ENCODE data around the gene FBXO47. TPM values are rescaled to one million over a fixed set of nuclear protein-coding genes. Genes with fewer than 3 reads are reported as not detected.

FBXO47 gene
- polyA plus RNA-seq, 3 donors: not detected

- no peak overlapping the region for H2AFZ ChIP-seq (ENCODE audit: insufficient read depth, low read depth, low read length, poor library complexity, severe bottlenecking)
- no CpG with 5 or more reads among the region's 2 CpGs for WGBS (ENCODE audit: insufficient coverage)
- intact Hi-C loops (cut with micrococcal nuclease): no loop called here
- H3K36me3 Mint-ChIP-seq: no peaks in the 10 kb centered on the region
- H3K36me3 ChIP-seq (replicated peaks in 1 of 2; ENCODE audit: control insufficient read depth in 1 of 2, insufficient read depth in 2 of 2, low read length in 2 of 2): no peaks in the 10 kb centered on the region
- H3K4me3 ChIP-seq (replicated peaks in 1 of 3; ENCODE audit: low read depth in 2 of 3, low read length in 3 of 3): no peak overlapping the region
- H3K9me3 ChIP-seq (replicated peaks in 1 of 2; ENCODE audit: control insufficient read depth in 1 of 2, insufficient read depth in 1 of 2, low read length in 2 of 2): no peaks in the 10 kb centered on the region
- H3K4me1 Mint-ChIP-seq: peaks cover 13% of the 10 kb centered on the region
- no peak overlapping the region for H3K4me2 ChIP-seq (replicated peaks; ENCODE audit: extremely low read depth, low read length, poor library complexity, severe bottlenecking)
- H3K9me3 Mint-ChIP-seq: peaks cover 0 to 4% (median 0%) of the 10 kb centered on the region in 7 donors
- TF ChIP-seq, protein P1, sequence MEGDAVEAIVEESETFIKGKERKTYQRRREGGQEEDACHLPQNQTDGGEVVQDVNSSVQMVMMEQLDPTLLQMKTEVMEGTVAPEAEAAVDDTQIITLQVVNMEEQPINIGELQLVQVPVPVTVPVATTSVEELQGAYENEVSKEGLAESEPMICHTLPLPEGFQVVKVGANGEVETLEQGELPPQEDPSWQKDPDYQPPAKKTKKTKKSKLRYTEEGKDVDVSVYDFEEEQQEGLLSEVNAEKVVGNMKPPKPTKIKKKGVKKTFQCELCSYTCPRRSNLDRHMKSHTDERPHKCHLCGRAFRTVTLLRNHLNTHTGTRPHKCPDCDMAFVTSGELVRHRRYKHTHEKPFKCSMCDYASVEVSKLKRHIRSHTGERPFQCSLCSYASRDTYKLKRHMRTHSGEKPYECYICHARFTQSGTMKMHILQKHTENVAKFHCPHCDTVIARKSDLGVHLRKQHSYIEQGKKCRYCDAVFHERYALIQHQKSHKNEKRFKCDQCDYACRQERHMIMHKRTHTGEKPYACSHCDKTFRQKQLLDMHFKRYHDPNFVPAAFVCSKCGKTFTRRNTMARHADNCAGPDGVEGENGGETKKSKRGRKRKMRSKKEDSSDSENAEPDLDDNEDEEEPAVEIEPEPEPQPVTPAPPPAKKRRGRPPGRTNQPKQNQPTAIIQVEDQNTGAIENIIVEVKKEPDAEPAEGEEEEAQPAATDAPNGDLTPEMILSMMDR (IDR thresholded peaks at IDR 0.05): no peak
- no peak overlapping the region for H3K9ac ChIP-seq (ENCODE audit: insufficient read depth, low read length, poor library complexity, severe bottlenecking)
- H3K27ac Mint-ChIP-seq: no peak overlapping the region
- H3K79me2 ChIP-seq (ENCODE audit: insufficient read depth, low read length): no peaks in the 10 kb centered on the region
- H3K27ac ChIP-seq (ENCODE audit: low read depth in 1 of 2, low read length in 2 of 2): no peak overlapping the region
- H3K4me1 ChIP-seq (ENCODE audit: control insufficient read depth in 1 of 2, insufficient read depth in 2 of 2, low read length in 2 of 2): no peaks in the 10 kb centered on the region
- H3K27me3 Mint-ChIP-seq (ENCODE audit: low read depth in 3 of 3): peaks cover 0 to 4% (median 0%) of the 10 kb centered on the region in 3 donors
- no peak for DNase-seq
- H4K20me1 ChIP-seq (ENCODE audit: insufficient read depth, low read length): no peaks in the 10 kb centered on the region
- H3K27me3 ChIP-seq (ENCODE audit: control insufficient read depth in 2 of 2, insufficient read depth in 2 of 2, low read length in 2 of 2): no peaks in the 10 kb centered on the region
- no peak overlapping the region for H3K4me3 Mint-ChIP-seq
Measured at GRCh38 chr17:38947189-38947588, 20.0 kb downstream of the FBXO47 start.

DNA sequence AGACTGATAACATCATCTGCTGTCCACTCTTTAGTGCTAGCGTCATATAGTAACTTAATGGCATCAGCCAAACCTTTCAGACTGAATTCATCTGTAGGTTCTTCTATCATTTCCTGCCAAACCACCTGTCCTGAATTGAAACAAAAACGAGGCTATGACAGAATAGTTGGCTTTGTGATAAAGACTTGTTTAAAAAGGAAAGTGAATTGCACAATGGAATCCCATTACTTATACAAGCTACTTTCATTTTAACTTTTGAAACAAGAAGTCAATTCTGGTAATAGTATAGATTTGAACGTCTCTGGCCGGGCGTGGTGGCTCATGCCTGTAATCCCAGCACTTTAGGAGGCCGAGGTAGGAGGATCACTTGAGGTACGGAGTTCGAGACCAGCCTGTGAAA lies 23.6 kb downstream of the FBXO47 start:
- H3K4me3 ChIP-seq (replicated peaks in 1 of 3; ENCODE audit: low read depth in 2 of 3, low read length in 3 of 3): no peak overlapping the region
- H3K4me1 ChIP-seq (ENCODE audit: control insufficient read depth in 1 of 2, insufficient read depth in 2 of 2, low read length in 2 of 2): no peaks in the 10 kb centered on the region
- H3K4me3 Mint-ChIP-seq: no peak overlapping the region
- no peaks in the 10 kb centered on the region for H4K20me1 ChIP-seq (ENCODE audit: insufficient read depth, low read length)
- H3K9me3 ChIP-seq (replicated peaks in 1 of 2; ENCODE audit: control insufficient read depth in 1 of 2, insufficient read depth in 1 of 2, low read length in 2 of 2): no peaks in the 10 kb centered on the region
- H3K27me3 Mint-ChIP-seq (ENCODE audit: low read depth in 3 of 3): peaks cover 0 to 2% (median 0%) of the 10 kb centered on the region in 3 donors
- no peaks in the 10 kb centered on the region for H3K36me3 ChIP-seq (replicated peaks in 1 of 2; ENCODE audit: control insufficient read depth in 1 of 2, insufficient read depth in 2 of 2, low read length in 2 of 2)
- peak overlapping the region; percentile 24 for H3K4me2 ChIP-seq (replicated peaks; ENCODE audit: extremely low read depth, low read length, poor library complexity, severe bottlenecking)
- no peaks in the 10 kb centered on the region for H3K36me3 Mint-ChIP-seq
- no peaks in the 10 kb centered on the region for H3K27me3 ChIP-seq (ENCODE audit: control insufficient read depth in 2 of 2, insufficient read depth in 2 of 2, low read length in 2 of 2)
- no peak overlapping the region for H3K27ac ChIP-seq (ENCODE audit: low read depth in 1 of 2, low read length in 2 of 2)
- no CpG with 5 or more reads among the region's 8 CpGs for WGBS (ENCODE audit: insufficient coverage)
- peaks cover 0 to 4% (median 0%) of the 10 kb centered on the region in 7 donors for H3K9me3 Mint-ChIP-seq
- no peaks in the 10 kb centered on the region for H3K79me2 ChIP-seq (ENCODE audit: insufficient read depth, low read length)
- no peak overlapping the region for H3K27ac Mint-ChIP-seq
- DNase-seq: no peak
- intact Hi-C loops (cut with micrococcal nuclease): no loop called here
- H3K4me1 Mint-ChIP-seq: peaks cover 13% of the 10 kb centered on the region
- no peak overlapping the region for H3K9ac ChIP-seq (ENCODE audit: insufficient read depth, low read length, poor library complexity, severe bottlenecking)
- peak overlapping the region; percentile 46 for H2AFZ ChIP-seq (ENCODE audit: insufficient read depth, low read depth, low read length, poor library complexity, severe bottlenecking)
- TF ChIP-seq, protein P1 (IDR thresholded peaks at IDR 0.05): no peak

Data from CD14-positive monocyte (primary cell).